ENCODE data around the gene BRPF3. TPM values are rescaled to one million over a fixed set of nuclear protein-coding genes. Genes with fewer than 3 reads are reported as not detected.
A peak's percentile ranks its signal among the peaks of the same experiment; 100 is the strongest.

Gene BRPF3
- total RNA-seq, 1 experiment from 2014 or later, result 43.4 TPM

DNA sequence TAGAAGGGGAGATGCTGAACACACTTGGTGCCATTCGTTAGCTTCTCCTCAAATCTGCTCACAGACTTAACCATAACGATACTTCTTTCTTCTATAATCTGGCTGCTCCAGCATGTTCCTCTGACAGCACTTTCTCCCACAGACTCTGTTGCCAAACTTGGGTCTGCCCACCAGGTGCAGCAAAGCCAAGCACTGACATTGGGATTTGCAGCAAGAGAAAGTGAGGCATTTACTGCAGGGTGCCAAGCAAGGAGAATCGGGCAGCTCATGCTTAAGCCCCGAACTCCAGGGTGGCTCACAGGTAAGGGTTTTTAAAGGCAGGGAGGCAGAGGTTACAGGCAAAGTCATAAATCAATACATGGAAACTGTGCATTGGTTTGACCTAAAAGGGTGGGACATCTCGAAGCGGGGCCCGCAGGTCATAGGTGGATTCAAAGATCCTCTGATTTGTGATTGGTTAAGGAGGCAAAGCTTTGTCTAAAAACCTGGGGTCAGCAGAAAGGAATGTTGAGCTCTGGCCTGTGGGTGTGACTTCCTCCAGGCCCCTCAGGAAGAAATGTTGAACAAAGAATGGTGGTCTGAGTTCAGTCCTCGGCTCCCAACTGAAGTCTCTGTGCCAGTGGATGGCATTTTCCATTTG is 48.2 kb downstream of the BRPF3 start:
- H2AFZ ChIP-seq (ENCODE audit: low read length), result no peak overlapping the region
- peak overlapping the region in 2 of 3 experiments; percentile 52 to 78; a peak in 4 of 7 replicates for H3K27ac Mint-ChIP-seq

More for the DNA sequence above, 48.2 kb downstream of the BRPF3 start:
- H3K9me3 Mint-ChIP-seq, result no peaks in the 10 kb centered on the region
- H2BK5ac ChIP-seq (ENCODE audit: insufficient read length, low read length), result no peak overlapping the region
- no peak overlapping the region for H3K4ac ChIP-seq (ENCODE audit: low read depth, low read length)
- TF ChIP-seq, protein P1, sequence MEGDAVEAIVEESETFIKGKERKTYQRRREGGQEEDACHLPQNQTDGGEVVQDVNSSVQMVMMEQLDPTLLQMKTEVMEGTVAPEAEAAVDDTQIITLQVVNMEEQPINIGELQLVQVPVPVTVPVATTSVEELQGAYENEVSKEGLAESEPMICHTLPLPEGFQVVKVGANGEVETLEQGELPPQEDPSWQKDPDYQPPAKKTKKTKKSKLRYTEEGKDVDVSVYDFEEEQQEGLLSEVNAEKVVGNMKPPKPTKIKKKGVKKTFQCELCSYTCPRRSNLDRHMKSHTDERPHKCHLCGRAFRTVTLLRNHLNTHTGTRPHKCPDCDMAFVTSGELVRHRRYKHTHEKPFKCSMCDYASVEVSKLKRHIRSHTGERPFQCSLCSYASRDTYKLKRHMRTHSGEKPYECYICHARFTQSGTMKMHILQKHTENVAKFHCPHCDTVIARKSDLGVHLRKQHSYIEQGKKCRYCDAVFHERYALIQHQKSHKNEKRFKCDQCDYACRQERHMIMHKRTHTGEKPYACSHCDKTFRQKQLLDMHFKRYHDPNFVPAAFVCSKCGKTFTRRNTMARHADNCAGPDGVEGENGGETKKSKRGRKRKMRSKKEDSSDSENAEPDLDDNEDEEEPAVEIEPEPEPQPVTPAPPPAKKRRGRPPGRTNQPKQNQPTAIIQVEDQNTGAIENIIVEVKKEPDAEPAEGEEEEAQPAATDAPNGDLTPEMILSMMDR (conservative IDR thresholded peaks at IDR 0.05), result no peak
- H4K5ac ChIP-seq (ENCODE audit: insufficient read length, low read depth, low read length), result no peak overlapping the region
- no peak overlapping the region for H3K4me3 Mint-ChIP-seq
- H3K4me1 ChIP-seq (ENCODE audit: insufficient read depth, low read length), result peaks cover 12% of the 10 kb centered on the region; the same call in 1 of the 2 replicates
- peak overlapping the region; percentile 13 for H3K18ac ChIP-seq (ENCODE audit: insufficient read length, low read depth, low read length)
- H3K14ac ChIP-seq (ENCODE audit: insufficient read depth, low read length), result no peak overlapping the region
- H2BK12ac ChIP-seq (ENCODE audit: insufficient read length, low read depth, low read length), result no peak overlapping the region
- no peaks in the 10 kb centered on the region for H3K79me1 ChIP-seq (ENCODE audit: insufficient read depth, low read depth, low read length, poor library complexity, severe bottlenecking)
- DNase-seq, result peak; percentile 86
- H3K4me2 ChIP-seq (ENCODE audit: insufficient read depth, insufficient read length, low read length), result no peak overlapping the region
- no CpG with 5 or more reads among the region's 8 CpGs for WGBS (ENCODE audit: extremely low coverage, insufficient read length, low lambda C conversion rate)
- H4K8ac ChIP-seq (replicated peaks; ENCODE audit: insufficient read length, low read depth, low read length), result no peak overlapping the region
- H3K79me2 ChIP-seq (ENCODE audit: insufficient read depth, low read length), result no peaks in the 10 kb centered on the region
- no peak overlapping the region for H3K56ac ChIP-seq (ENCODE audit: insufficient read length, low read depth, low read length)
- no peak overlapping the region for H2BK15ac ChIP-seq (ENCODE audit: low read depth, low read length)
- no peak overlapping the region for H3K23ac ChIP-seq (ENCODE audit: insufficient read length, low read depth, low read length)
- no peaks in the 10 kb centered on the region for H3K9me3 ChIP-seq (ENCODE audit: control insufficient read depth, low read depth, low read length)
- H2BK120ac ChIP-seq (ENCODE audit: low read depth, low read length, poor library complexity, severe bottlenecking), result no peak overlapping the region
- no peak overlapping the region for H4K91ac ChIP-seq (ENCODE audit: insufficient read length, low read depth, low read length)
- peaks cover 42 to 59% of the 10 kb centered on the region in 2 experiments for H3K4me1 Mint-ChIP-seq
- no peaks in the 10 kb centered on the region for H3K23me2 ChIP-seq (ENCODE audit: insufficient read length, low read depth, low read length, poor library complexity, severe bottlenecking)
- no peaks in the 10 kb centered on the region; the same call in 1 of the 2 replicates for H3K27me3 Mint-ChIP-seq (ENCODE audit: low read depth)
- no peaks in the 10 kb centered on the region; a peak in 1 of 7 replicates for H3K36me3 Mint-ChIP-seq (ENCODE audit: insufficient read depth in 1 of 3, low read depth in 3 of 3)
- H3T11ph ChIP-seq (ENCODE audit: low read length), result no peak overlapping the region
- no peak overlapping the region for H2AK5ac ChIP-seq (ENCODE audit: insufficient read length, low read length)
- no peaks in the 10 kb centered on the region for H4K20me1 ChIP-seq (ENCODE audit: control insufficient read depth, insufficient read depth, insufficient read length)
- no peaks in the 10 kb centered on the region for H3K27me3 ChIP-seq (ENCODE audit: insufficient read depth, low read length)
- H3K9ac ChIP-seq (ENCODE audit: extremely low read depth, insufficient read length, low read length), result no peak overlapping the region
- H3K27ac ChIP-seq (ENCODE audit: insufficient read length, low read depth, low read length), result no peak overlapping the region
- no peak overlapping the region for H2BK20ac ChIP-seq (ENCODE audit: low read depth, low read length, poor library complexity, severe bottlenecking)

Measured in H9 (cell line).